HEK293T (cell line): Measurements from ENCODE around the gene SLC7A10.

Source experiments
- BHLHE40 ChIP-seq: fragments of 450-650 bp; IDR thresholded peaks from 2 replicates; pipeline ENCODE4 v1.6.1; 2016; ENCODE audit warnings: mild to moderate bottlenecking, moderate library complexity, borderline replicate concordance
- ELF4 ChIP-seq: fragments of 450-650 bp; IDR thresholded peaks from 2 replicates; pipeline ENCODE4 v1.6.1; 2017; ENCODE audit warnings: antibody characterized with exemption
- FOXA1 ChIP-seq: fragments of 450-650 bp; IDR thresholded peaks from 2 replicates; pipeline ENCODE4 v1.6.1; 2016; ENCODE audit warnings: mild to moderate bottlenecking
- FOXM1 ChIP-seq: fragments of 450-650 bp; IDR thresholded peaks from 2 replicates; pipeline ENCODE4 v1.6.1; 2017; ENCODE audit warnings: mild to moderate bottlenecking, borderline replicate concordance
- HDGF ChIP-seq: fragments of 450-650 bp; IDR thresholded peaks from 2 replicates; pipeline ENCODE4 v1.6.1; 2017; ENCODE audit warnings: antibody characterized with exemption, borderline replicate concordance
- L3MBTL2 ChIP-seq: fragments of 450-650 bp; conservative IDR thresholded peaks from 2 replicates; pipeline ENCODE4 v1.6.1; 2016; ENCODE audit warnings: mild to moderate bottlenecking
- SP1 ChIP-seq: fragments of 450-650 bp; IDR thresholded peaks from 2 replicates; pipeline ENCODE4 v1.6.1; 2017
- TARDBP ChIP-seq: fragments of 450-650 bp; IDR thresholded peaks from 2 replicates; pipeline ENCODE4 v1.6.1; 2016
- ZNF384 ChIP-seq: fragments of 450-650 bp; IDR thresholded peaks from 2 replicates; pipeline ENCODE4 v1.6.1; 2016

- TF ChIP-seq FOXM1 (no peak), SP1 (no peak), FOXA1 (no peak), HDGF (no peak), BHLHE40 (no peak), ELF4 (no peak), L3MBTL2 (no peak), TARDBP (peak; percentile 58; the same call in 1 of the 2 replicates), ZNF384 (no peak)
Measured at GRCh38 chr19:33202546-33203507, 22.8 kb downstream of the SLC7A10 start.
